ENCODE results near the gene ZHX3.

ZHX3 gene

DNA sequence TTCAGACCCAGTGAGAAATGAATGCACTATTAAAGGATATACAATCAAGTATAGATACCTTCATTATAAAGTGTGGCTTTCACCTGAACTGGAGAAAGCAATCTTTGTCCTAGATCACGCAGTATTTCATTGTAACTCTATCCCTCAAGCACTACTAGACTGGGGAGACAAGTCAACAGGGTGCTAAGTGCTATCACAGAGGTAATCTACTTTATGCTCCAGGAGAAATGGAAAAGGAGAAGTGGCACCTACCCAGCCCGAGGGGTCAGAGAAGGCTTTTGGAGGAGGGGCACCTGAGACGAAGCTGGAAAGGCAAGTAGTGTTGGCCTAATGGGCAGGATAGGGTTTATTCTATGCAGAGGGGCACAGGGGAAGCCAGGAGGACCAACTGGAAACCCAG is 17.1 kb downstream of the ZHX3 start:
- no peak overlapping the region for H3K27ac ChIP-seq (replicated peaks)
- H3K27me3 ChIP-seq (ENCODE audit: insufficient read depth, poor library complexity, severe bottlenecking) = no peaks in the 10 kb centered on the region
- H3K4me3 ChIP-seq (replicated peaks; ENCODE audit: insufficient read depth, low read length) = no peak overlapping the region
- no peak for DNase-seq (ENCODE audit: low read depth in 1 of 2, low spot score in 1 of 2)
- TF ChIP-seq SPI1 (IDR thresholded peaks at IDR 0.05; ENCODE audit: borderline replicate concordance, low read depth) = peak; percentile 28; the same call in 1 of the 2 replicates
- TF ChIP-seq GABPA (IDR thresholded peaks at IDR 0.05; ENCODE audit: low read depth) = no peak

DNA sequence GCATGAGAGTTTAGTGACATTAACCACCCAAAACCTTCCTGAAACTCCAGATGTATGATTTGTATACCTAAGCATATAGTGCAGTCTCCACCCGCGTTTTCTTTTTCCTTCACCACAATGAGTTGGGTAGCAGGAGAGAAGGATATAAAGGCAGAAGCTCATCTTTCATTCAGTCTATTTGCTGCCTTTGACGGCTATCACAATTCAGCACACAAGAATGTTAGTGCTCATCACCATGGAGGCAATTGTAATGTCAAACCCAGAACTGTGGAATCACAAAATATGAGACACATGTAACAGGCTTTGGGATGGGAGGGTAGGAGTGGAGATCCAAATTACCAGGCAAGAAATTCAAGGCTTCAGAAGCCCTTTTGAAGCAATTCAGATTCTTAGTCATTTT is 17.6 kb downstream of the ZHX3 start:
- Histone ChIP-seq H3K4me3 (replicated peaks; ENCODE audit: insufficient read depth, low read length) (no peak overlapping the region), H3K27me3 (ENCODE audit: insufficient read depth, poor library complexity, severe bottlenecking) (no peaks in the 10 kb centered on the region), H3K27ac (replicated peaks) (no peak overlapping the region)
- TF ChIP-seq, protein P1, sequence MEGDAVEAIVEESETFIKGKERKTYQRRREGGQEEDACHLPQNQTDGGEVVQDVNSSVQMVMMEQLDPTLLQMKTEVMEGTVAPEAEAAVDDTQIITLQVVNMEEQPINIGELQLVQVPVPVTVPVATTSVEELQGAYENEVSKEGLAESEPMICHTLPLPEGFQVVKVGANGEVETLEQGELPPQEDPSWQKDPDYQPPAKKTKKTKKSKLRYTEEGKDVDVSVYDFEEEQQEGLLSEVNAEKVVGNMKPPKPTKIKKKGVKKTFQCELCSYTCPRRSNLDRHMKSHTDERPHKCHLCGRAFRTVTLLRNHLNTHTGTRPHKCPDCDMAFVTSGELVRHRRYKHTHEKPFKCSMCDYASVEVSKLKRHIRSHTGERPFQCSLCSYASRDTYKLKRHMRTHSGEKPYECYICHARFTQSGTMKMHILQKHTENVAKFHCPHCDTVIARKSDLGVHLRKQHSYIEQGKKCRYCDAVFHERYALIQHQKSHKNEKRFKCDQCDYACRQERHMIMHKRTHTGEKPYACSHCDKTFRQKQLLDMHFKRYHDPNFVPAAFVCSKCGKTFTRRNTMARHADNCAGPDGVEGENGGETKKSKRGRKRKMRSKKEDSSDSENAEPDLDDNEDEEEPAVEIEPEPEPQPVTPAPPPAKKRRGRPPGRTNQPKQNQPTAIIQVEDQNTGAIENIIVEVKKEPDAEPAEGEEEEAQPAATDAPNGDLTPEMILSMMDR (IDR thresholded peaks at IDR 0.05; ENCODE audit: insufficient read depth, low read length) = no peak
- TF ChIP-seq, protein P2, sequence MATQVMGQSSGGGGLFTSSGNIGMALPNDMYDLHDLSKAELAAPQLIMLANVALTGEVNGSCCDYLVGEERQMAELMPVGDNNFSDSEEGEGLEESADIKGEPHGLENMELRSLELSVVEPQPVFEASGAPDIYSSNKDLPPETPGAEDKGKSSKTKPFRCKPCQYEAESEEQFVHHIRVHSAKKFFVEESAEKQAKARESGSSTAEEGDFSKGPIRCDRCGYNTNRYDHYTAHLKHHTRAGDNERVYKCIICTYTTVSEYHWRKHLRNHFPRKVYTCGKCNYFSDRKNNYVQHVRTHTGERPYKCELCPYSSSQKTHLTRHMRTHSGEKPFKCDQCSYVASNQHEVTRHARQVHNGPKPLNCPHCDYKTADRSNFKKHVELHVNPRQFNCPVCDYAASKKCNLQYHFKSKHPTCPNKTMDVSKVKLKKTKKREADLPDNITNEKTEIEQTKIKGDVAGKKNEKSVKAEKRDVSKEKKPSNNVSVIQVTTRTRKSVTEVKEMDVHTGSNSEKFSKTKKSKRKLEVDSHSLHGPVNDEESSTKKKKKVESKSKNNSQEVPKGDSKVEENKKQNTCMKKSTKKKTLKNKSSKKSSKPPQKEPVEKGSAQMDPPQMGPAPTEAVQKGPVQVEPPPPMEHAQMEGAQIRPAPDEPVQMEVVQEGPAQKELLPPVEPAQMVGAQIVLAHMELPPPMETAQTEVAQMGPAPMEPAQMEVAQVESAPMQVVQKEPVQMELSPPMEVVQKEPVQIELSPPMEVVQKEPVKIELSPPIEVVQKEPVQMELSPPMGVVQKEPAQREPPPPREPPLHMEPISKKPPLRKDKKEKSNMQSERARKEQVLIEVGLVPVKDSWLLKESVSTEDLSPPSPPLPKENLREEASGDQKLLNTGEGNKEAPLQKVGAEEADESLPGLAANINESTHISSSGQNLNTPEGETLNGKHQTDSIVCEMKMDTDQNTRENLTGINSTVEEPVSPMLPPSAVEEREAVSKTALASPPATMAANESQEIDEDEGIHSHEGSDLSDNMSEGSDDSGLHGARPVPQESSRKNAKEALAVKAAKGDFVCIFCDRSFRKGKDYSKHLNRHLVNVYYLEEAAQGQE (IDR thresholded peaks at IDR 0.05; ENCODE audit: insufficient replicate concordance, low read depth) = no peak
- no peak for TF ChIP-seq SPI1 (IDR thresholded peaks at IDR 0.05; ENCODE audit: borderline replicate concordance, low read depth)
- TF ChIP-seq GABPA (IDR thresholded peaks at IDR 0.05; ENCODE audit: low read depth) = no peak
- TF ChIP-seq POLR2AphosphoS5 (IDR thresholded peaks at IDR 0.05; ENCODE audit: low read depth) = no peak
- no peak for DNase-seq (ENCODE audit: low read depth in 1 of 2, low spot score in 1 of 2)

DNA sequence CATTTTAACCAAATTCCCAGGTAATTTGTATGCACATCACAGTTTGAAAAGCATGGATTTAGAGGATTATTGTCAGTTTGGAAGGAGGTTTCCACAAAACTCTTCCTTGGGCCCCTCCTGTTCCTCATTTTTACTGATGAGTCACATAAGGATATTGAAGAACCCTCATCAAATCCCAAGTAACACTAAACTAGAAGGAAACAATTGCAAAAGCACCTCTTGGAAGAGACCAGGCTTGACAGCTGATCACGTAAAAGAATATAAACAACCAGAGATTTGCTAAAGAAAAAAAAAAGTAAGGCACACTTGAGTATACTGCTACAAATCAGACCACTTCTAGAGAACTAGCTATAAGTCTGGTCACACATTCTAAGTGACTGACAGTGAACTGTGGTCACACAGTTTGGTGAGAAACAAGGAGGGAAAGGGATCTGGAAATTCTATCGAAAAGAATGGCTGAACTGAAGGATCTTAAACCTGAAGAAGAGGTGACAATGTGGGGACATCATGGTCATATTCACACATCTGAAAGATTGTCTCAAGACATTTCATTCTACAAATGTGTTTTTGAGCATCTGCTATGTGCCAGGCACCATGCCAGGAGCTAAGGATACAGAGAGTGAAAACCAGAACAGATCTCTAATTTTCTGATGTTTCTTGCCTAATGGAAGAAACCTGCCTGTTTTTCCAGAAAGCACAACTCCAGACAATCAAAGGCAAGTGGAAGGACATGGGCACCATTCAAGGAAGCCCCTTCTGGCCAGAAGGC is 24.1 kb downstream of the ZHX3 start:
- no peak overlapping the region for H3K4me3 ChIP-seq (replicated peaks; ENCODE audit: insufficient read depth, low read length)
- no peaks in the 10 kb centered on the region for H3K27me3 ChIP-seq (ENCODE audit: insufficient read depth, poor library complexity, severe bottlenecking)
- DNase-seq (ENCODE audit: low read depth in 1 of 2, low spot score in 1 of 2) = no peak
- TF ChIP-seq, protein P1 (IDR thresholded peaks at IDR 0.05; ENCODE audit: insufficient read depth, low read length) = no peak
- TF ChIP-seq GABPA (IDR thresholded peaks at IDR 0.05; ENCODE audit: low read depth) = no peak
- no peak for TF ChIP-seq SPI1 (IDR thresholded peaks at IDR 0.05; ENCODE audit: borderline replicate concordance, low read depth)
- TF ChIP-seq POLR2AphosphoS5 (IDR thresholded peaks at IDR 0.05; ENCODE audit: low read depth) = no peak
- TF ChIP-seq, protein P2 (IDR thresholded peaks at IDR 0.05; ENCODE audit: insufficient replicate concordance, low read depth) = no peak
- H3K27ac ChIP-seq (replicated peaks) = no peak overlapping the region

DNA sequence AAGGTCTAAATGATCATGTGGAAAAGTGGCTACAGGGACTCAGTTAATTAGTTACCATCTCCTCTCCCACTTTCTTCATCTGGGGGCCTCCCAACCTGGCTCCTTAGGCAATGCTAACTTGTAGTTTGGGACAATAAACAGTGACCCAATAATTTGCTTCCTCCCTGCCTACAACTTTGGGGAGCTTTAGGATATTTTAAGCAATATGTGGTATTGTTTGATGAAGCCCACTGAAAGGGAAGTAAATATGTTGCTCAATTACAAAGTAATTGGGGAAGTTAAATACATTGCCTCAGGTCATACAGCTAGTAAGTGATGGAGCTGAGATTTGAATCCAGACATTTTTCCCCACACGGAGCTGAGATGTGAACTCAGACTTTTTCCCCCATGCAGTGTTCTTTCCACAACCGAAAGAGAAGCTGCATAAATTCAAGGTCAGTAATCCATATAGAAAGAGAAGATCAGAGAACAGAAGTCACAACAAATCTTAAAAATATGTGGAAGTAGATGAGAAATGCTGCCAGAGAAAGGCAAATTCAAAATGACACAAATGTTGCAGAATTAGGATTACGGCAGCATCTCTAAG is 26.6 kb downstream of the ZHX3 start:
- H3K27ac ChIP-seq (replicated peaks) = no peak overlapping the region
- DNase-seq (ENCODE audit: low read depth in 1 of 2, low spot score in 1 of 2) = peak; percentile 14 to 27
- no peaks in the 10 kb centered on the region for H3K27me3 ChIP-seq (ENCODE audit: insufficient read depth, poor library complexity, severe bottlenecking)
- TF ChIP-seq, protein P2 (IDR thresholded peaks at IDR 0.05; ENCODE audit: insufficient replicate concordance, low read depth) = no peak
- TF ChIP-seq SPI1 (IDR thresholded peaks at IDR 0.05; ENCODE audit: borderline replicate concordance, low read depth) (peak; percentile 30; the same call in 1 of the 2 replicates), GABPA (IDR thresholded peaks at IDR 0.05; ENCODE audit: low read depth) (no peak), POLR2AphosphoS5 (IDR thresholded peaks at IDR 0.05; ENCODE audit: low read depth) (no peak)
- TF ChIP-seq, protein P1 (IDR thresholded peaks at IDR 0.05; ENCODE audit: insufficient read depth, low read length) = no peak
- H3K4me3 ChIP-seq (replicated peaks; ENCODE audit: insufficient read depth, low read length) = no peak overlapping the region
